Stimulated activated CD4-positive, alpha-beta T cell treated with anti-CD3 and anti-CD28 coated beads, Interleukin-4, amount 100 ng/mL, for 4 hours (primary cell): ENCODE results near the gene ALOX15B.

ENCODE experiments used
- DNase-seq, 2 experiments: peaks; one replicate each; pipeline ENCODE4 v3.0.0-alpha.2; 2020

ALOX15B gene

GRCh38 chr17:8084250-8084649, 45.4 kb downstream of the ALOX15B start:
- DNase-seq = no peak

- DNase-seq = no peak
Measured at GRCh38 chr17:8087075-8087951, 48.5 kb downstream of the ALOX15B start, which contains the start of gene ALOX12B. Gene ALOX12B (minus strand): TSS chr17:8087716. CDS start chr17:8087442, 274 bp downstream.

- DNase-seq = no peak
Measured at GRCh38 chr17:8087952-8088230, 49.0 kb downstream of the ALOX15B start.

GRCh38 chr17:8089728-8090127, 50.9 kb downstream of the ALOX15B start:
- DNase-seq = no peak

- DNase-seq = no peak
Measured at GRCh38 chr17:8091033-8091687, 52.3 kb downstream of the ALOX15B start.

- no peak for DNase-seq
Measured at GRCh38 chr17:8095361-8095760, 56.5 kb downstream of the ALOX15B start.

- no peak for DNase-seq
Measured at GRCh38 chr17:8096541-8096940, 57.7 kb downstream of the ALOX15B start.
